GM19239 (cell line): Measurements from ENCODE around the gene DIS3.
"Not testable (repeated sequence)": the region's sequence is repeated elsewhere in the genome, so short reads cannot be mapped to it uniquely, and the experiment has no call there.

Experiments
- DNase-seq: peaks from one replicate; pipeline ENCODE4 v3.0.0; 2011; ENCODE audit warnings: low spot score; ENCODE audit not compliant: insufficient read length
- FAIRE-seq: peaks from 2 replicates; lab custom pipeline; 2011; peaks lifted over from hg19 to GRCh38; lab: Jason Lieb, UNC

Gene DIS3

GRCh38 chr13:72751220-72751619 is 30.5 kb downstream of the DIS3 start:
- DNase-seq (no peak), FAIRE-seq (no peak)

GRCh38 chr13:72745260-72745659 is 36.4 kb downstream of the DIS3 start:
- DNase-seq: no peak
- FAIRE-seq: peak; percentile 4

GRCh38 chr13:72740015-72740414 is 41.7 kb downstream of the DIS3 start:
- FAIRE-seq (no peak), DNase-seq (no peak)

GRCh38 chr13:72737033-72737432 is 44.7 kb downstream of the DIS3 start:
- no peak for FAIRE-seq
- no peak for DNase-seq

GRCh38 chr13:72728290-72728605 is 53.5 kb downstream of the DIS3 start:
- FAIRE-seq: peak; percentile 73
- no peak for DNase-seq

- DNase-seq (peak; percentile 68), FAIRE-seq (peak; percentile 99)
Observed at GRCh38 chr13:72727417-72728289, 54.0 kb downstream of the DIS3 start, which contains the start of the genes BORA and MZT1. BORA (plus strand) TSS chr13:72727923; CDS start chr13:72728941, 1,018 bp downstream. MZT1 (minus strand) TSS chr13:72727629; CDS start chr13:72727602, 27 bp downstream.

- FAIRE-seq (peak; percentile 21), DNase-seq (no peak)
Observed at GRCh38 chr13:72726726-72727416, 54.8 kb downstream of the DIS3 start.

- not testable (repeated sequence) for FAIRE-seq, DNase-seq
Observed at GRCh38 chr13:72726185-72726584, 55.5 kb downstream of the DIS3 start.

GRCh38 chr13:72716776-72717175 is 64.9 kb downstream of the DIS3 start:
- FAIRE-seq (no peak), DNase-seq (no peak)
